OCI-LY1 (cell line): ENCODE results near the gene NR4A3.

ENCODE experiments used
- H2AFZ ChIP-seq: fragments of 200-600 bp; sonication (generic), shearing (Covaris generic); 2 replicates; pipeline ENCODE4 v1.6.0; 2014; ENCODE audit warnings: antibody characterized with exemption, mild to moderate bottlenecking, low read length
- H3F3A ChIP-seq: fragments of 200-600 bp; sonication (generic), shearing (Covaris generic); 2 replicates; pipeline ENCODE4 v1.6.0; 2014; ENCODE audit warnings: mild to moderate bottlenecking, antibody characterized with exemption, low read length, moderate library complexity; ENCODE audit not compliant: insufficient read depth
- H3K27ac ChIP-seq: fragments of 200-600 bp; sonication (generic); 2 replicates; pipeline ENCODE4 v1.5.1; 2014; ENCODE audit warnings: low read length, mixed run types, mild to moderate bottlenecking, low read depth; ENCODE audit not compliant: poor library complexity, severe bottlenecking
- H3K27me3 ChIP-seq: fragments of 200-600 bp; sonication (generic); 2 replicates; pipeline ENCODE4 v1.6.0; 2014; ENCODE audit warnings: antibody characterized with exemption, mild to moderate bottlenecking, low read length, moderate library complexity; ENCODE audit not compliant: insufficient read depth
- H3K36me3 ChIP-seq: fragments of 200-600 bp; sonication (generic); 2 replicates; pipeline ENCODE4 v1.6.1; 2014; ENCODE audit warnings: mild to moderate bottlenecking, antibody characterized with exemption, low read length, moderate library complexity, mixed read lengths; ENCODE audit not compliant: insufficient read depth
- H3K4me1 ChIP-seq: fragments of 200-600 bp; sonication (generic); 2 replicates; pipeline ENCODE4 v1.5.1; 2014; ENCODE audit warnings: mild to moderate bottlenecking, low read length, moderate library complexity; ENCODE audit not compliant: insufficient read depth, severe bottlenecking
- H3K4me2 ChIP-seq: fragments of 200-600 bp; sonication (generic), shearing (Covaris generic); 2 replicates; pipeline ENCODE4 v1.6.1; 2014; ENCODE audit warnings: low read length
- H3K4me3 ChIP-seq: fragments of 200-600 bp; sonication (generic); 2 replicates; pipeline ENCODE4 v1.5.1; 2014; ENCODE audit warnings: low read length, low read depth, mild to moderate bottlenecking, mixed read lengths; ENCODE audit not compliant: poor library complexity, severe bottlenecking
- H3K79me2 ChIP-seq: fragments of 200-600 bp; shearing (Covaris generic); 2 replicates; pipeline ENCODE4 v1.6.1; 2016; ENCODE audit warnings: mixed run types, low read length, mixed read lengths; ENCODE audit not compliant: insufficient read depth
- H3K9ac ChIP-seq: fragments of 200-600 bp; sonication (generic), shearing (Covaris generic); 2 replicates; pipeline ENCODE4 v1.6.1; 2014; ENCODE audit warnings: mild to moderate bottlenecking, low read length, mixed read lengths
- H3K9me2 ChIP-seq: fragments of 200-600 bp; sonication (generic), shearing (Covaris generic); 2 replicates; pipeline ENCODE4 v1.6.1; 2014; ENCODE audit warnings: low read depth, mild to moderate bottlenecking, low read length, mixed read lengths
- H3K9me3 ChIP-seq: fragments of 200-600 bp; shearing (Covaris generic); 2 replicates; pipeline ENCODE4 v1.6.1; 2014; ENCODE audit warnings: low read length, mixed read lengths
- H4K20me1 ChIP-seq: fragments of 200-600 bp; sonication (generic), shearing (Covaris generic); 2 replicates; pipeline ENCODE4 v1.6.0; 2016; ENCODE audit warnings: mild to moderate bottlenecking, low read length; ENCODE audit not compliant: insufficient read depth
- EZH2 ChIP-seq: fragments of 200-600 bp; sonication (generic), shearing (Covaris generic); IDR thresholded peaks from 2 replicates; pipeline ENCODE4 v1.8.0; 2017; ENCODE audit warnings: borderline replicate concordance, mixed run types, mild to moderate bottlenecking, antibody characterized with exemption, low read length, moderate library complexity, mixed read lengths
- TF ChIP-seq, protein P1 (sequence below): fragments of 200-600 bp; sonication (generic), shearing (Covaris generic); IDR thresholded peaks from 2 replicates; pipeline ENCODE4 v1.5.1; 2017; ENCODE audit warnings: mild to moderate bottlenecking, antibody characterized with exemption, low read length, moderate library complexity, mixed read lengths

The NR4A3 gene

GRCh38 chr9:99832558-99832864 lies 10.8 kb downstream of the NR4A3 start:
- no peaks in the 10 kb centered on the region for H3K9me3 ChIP-seq
- H3K4me3 ChIP-seq = no peak overlapping the region
- no peaks in the 10 kb centered on the region for H3F3A ChIP-seq
- no peaks in the 10 kb centered on the region for H3K79me2 ChIP-seq
- no peak overlapping the region for H3K4me2 ChIP-seq
- no peaks in the 10 kb centered on the region for H3K9me2 ChIP-seq
- H2AFZ ChIP-seq = no peak overlapping the region
- no peak overlapping the region for H3K9ac ChIP-seq
- H3K27me3 ChIP-seq = no peaks in the 10 kb centered on the region
- H3K4me1 ChIP-seq = no peaks in the 10 kb centered on the region
- no peak overlapping the region for H3K27ac ChIP-seq
- no peak for TF ChIP-seq EZH2
- TF ChIP-seq, protein P1, sequence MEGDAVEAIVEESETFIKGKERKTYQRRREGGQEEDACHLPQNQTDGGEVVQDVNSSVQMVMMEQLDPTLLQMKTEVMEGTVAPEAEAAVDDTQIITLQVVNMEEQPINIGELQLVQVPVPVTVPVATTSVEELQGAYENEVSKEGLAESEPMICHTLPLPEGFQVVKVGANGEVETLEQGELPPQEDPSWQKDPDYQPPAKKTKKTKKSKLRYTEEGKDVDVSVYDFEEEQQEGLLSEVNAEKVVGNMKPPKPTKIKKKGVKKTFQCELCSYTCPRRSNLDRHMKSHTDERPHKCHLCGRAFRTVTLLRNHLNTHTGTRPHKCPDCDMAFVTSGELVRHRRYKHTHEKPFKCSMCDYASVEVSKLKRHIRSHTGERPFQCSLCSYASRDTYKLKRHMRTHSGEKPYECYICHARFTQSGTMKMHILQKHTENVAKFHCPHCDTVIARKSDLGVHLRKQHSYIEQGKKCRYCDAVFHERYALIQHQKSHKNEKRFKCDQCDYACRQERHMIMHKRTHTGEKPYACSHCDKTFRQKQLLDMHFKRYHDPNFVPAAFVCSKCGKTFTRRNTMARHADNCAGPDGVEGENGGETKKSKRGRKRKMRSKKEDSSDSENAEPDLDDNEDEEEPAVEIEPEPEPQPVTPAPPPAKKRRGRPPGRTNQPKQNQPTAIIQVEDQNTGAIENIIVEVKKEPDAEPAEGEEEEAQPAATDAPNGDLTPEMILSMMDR = no peak
- no peaks in the 10 kb centered on the region for H3K36me3 ChIP-seq
- no peaks in the 10 kb centered on the region for H4K20me1 ChIP-seq

GRCh38 chr9:99833735-99834134 lies 12.1 kb downstream of the NR4A3 start:
- H3K79me2 ChIP-seq = no peaks in the 10 kb centered on the region
- no peak for TF ChIP-seq EZH2
- TF ChIP-seq, protein P1 = no peak
- no peak overlapping the region for H3K9ac ChIP-seq
- H3F3A ChIP-seq = no peaks in the 10 kb centered on the region
- no peaks in the 10 kb centered on the region for H3K36me3 ChIP-seq
- H3K4me1 ChIP-seq = no peaks in the 10 kb centered on the region
- no peak overlapping the region for H3K4me2 ChIP-seq
- H3K27ac ChIP-seq = no peak overlapping the region
- no peaks in the 10 kb centered on the region for H3K27me3 ChIP-seq
- no peaks in the 10 kb centered on the region for H4K20me1 ChIP-seq
- H3K4me3 ChIP-seq = no peak overlapping the region
- no peaks in the 10 kb centered on the region for H3K9me3 ChIP-seq
- H3K9me2 ChIP-seq = no peaks in the 10 kb centered on the region
- H2AFZ ChIP-seq = no peak overlapping the region

DNA sequence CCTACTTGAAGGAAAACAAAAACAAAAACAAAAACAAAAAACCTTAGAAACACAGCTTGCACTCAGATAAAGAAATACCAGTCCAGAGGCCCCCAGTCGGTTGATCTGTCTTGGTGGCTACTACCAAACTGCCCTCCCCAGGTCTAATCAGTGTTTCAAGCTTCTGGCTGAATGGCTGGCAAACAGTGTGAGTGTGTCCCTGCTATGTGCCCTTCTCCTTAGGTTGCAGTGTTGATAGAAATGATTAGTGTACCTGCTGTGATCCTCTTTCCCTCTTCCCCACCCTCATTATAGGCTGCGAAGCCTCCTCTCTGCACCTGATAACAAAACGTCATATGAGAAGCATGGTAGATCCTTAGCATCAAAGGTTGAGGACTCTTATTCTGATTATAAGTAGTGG lies 12.8 kb downstream of the NR4A3 start:
- Histone ChIP-seq H3K9ac (no peak overlapping the region), H3K36me3 (no peaks in the 10 kb centered on the region), H3K27ac (no peak overlapping the region), H3K4me3 (no peak overlapping the region), H3K4me1 (no peaks in the 10 kb centered on the region), H3K79me2 (no peaks in the 10 kb centered on the region), H4K20me1 (no peaks in the 10 kb centered on the region), H3F3A (no peaks in the 10 kb centered on the region), H3K9me2 (no peaks in the 10 kb centered on the region), H2AFZ (no peak overlapping the region), H3K4me2 (no peak overlapping the region), H3K9me3 (no peaks in the 10 kb centered on the region), H3K27me3 (no peaks in the 10 kb centered on the region)
- no peak for TF ChIP-seq EZH2
- TF ChIP-seq, protein P1 = no peak
